ENCODE measurements around the gene ZBTB5. TPM values are rescaled to one million over a fixed set of nuclear protein-coding genes. Genes with fewer than 3 reads are reported as not detected.

Gene ZBTB5
- total RNA-seq, 1 experiment from 2014 or later, result 5.8 TPM

GRCh38 chr9:37412431-37413151 is 52.7 kb downstream of the ZBTB5 start:
- Histone ChIP-seq H3K79me2 (ENCODE audit: low read length) (no peaks in the 10 kb centered on the region), H3K4me3 (ENCODE audit: low read length) (no peak overlapping the region), H3K36me3 (ENCODE audit: low read depth, low read length) (no peaks in the 10 kb centered on the region), H3K9ac (ENCODE audit: low read length) (no peak overlapping the region), H3K4me2 (ENCODE audit: low read length) (no peak overlapping the region), H3K9me2 (replicated peaks; ENCODE audit: low read length) (no peaks in the 10 kb centered on the region), H3K9me3 (ENCODE audit: low read length) (no peaks in the 10 kb centered on the region), H3K27me3 (ENCODE audit: low read length) (no peaks in the 10 kb centered on the region), H4K20me1 (ENCODE audit: low read length) (no peaks in the 10 kb centered on the region), H3K4me1 (ENCODE audit: insufficient read depth, low read length) (no peaks in the 10 kb centered on the region), H3F3A (ENCODE audit: low read length, unreplicated experiment) (no peaks in the 10 kb centered on the region), H3K27ac (ENCODE audit: low read length) (no peak overlapping the region), H2AFZ (ENCODE audit: low read length) (no peak overlapping the region)
- no peak for ATAC-seq
- BruUV-seq (replicated peaks), result no TSS peak
- no peak for DNase-seq
- POLR2A ChIA-PET (ENCODE audit: unreplicated experiment), result no interaction called here
- CTCF ChIA-PET, result interaction anchor here (0.6 kb wide), 1 partner anchor 151 kb away, joined by 3 read pairs; no protein-coding TSS in a partner anchor
- TF ChIP-seq CTCF (conservative IDR thresholded peaks at IDR 0.05; ENCODE audit: low read depth, low read length) (no peak), EZH2 (IDR thresholded peaks at IDR 0.05; ENCODE audit: low read length, unreplicated experiment) (no peak), EZH2phosphoT487 (IDR thresholded peaks at IDR 0.05; ENCODE audit: borderline replicate concordance, low read length) (no peak)
- intact Hi-C loops (cut with micrococcal nuclease), result no loop called here

GRCh38 chr9:37410969-37411785 is 54.1 kb downstream of the ZBTB5 start:
- H3K9ac ChIP-seq (ENCODE audit: low read length), result no peak overlapping the region
- ATAC-seq, result peak; percentile 19; the same call in 1 of the 2 replicates
- DNase-seq, result no peak
- H3K79me2 ChIP-seq (ENCODE audit: low read length), result no peaks in the 10 kb centered on the region
- intact Hi-C loops (cut with micrococcal nuclease), result no loop called here
- no peaks in the 10 kb centered on the region for H3K36me3 ChIP-seq (ENCODE audit: low read depth, low read length)
- no peak overlapping the region for H2AFZ ChIP-seq (ENCODE audit: low read length)
- CTCF ChIA-PET, result interaction anchor here (0.6 kb wide), 1 partner anchor 500 kb away, joined by 3 read pairs; no protein-coding TSS in a partner anchor
- H3K27ac ChIP-seq (ENCODE audit: low read length), result no peak overlapping the region
- H3F3A ChIP-seq (ENCODE audit: low read length, unreplicated experiment), result no peaks in the 10 kb centered on the region
- H3K9me3 ChIP-seq (ENCODE audit: low read length), result no peaks in the 10 kb centered on the region
- H3K4me1 ChIP-seq (ENCODE audit: insufficient read depth, low read length), result no peaks in the 10 kb centered on the region
- POLR2A ChIA-PET (ENCODE audit: unreplicated experiment), result interaction anchor here (0.6 kb wide), 2 partner anchors 40 to 329 kb away, joined by 3 to 12 read pairs; no protein-coding TSS in a partner anchor
- H3K4me3 ChIP-seq (ENCODE audit: low read length), result no peak overlapping the region
- TF ChIP-seq CTCF (conservative IDR thresholded peaks at IDR 0.05; ENCODE audit: low read depth, low read length), result peak; percentile 49
- TF ChIP-seq EZH2 (IDR thresholded peaks at IDR 0.05; ENCODE audit: low read length, unreplicated experiment), result no peak
- TF ChIP-seq EZH2phosphoT487 (IDR thresholded peaks at IDR 0.05; ENCODE audit: borderline replicate concordance, low read length), result no peak
- no peaks in the 10 kb centered on the region for H3K9me2 ChIP-seq (replicated peaks; ENCODE audit: low read length)
- BruUV-seq (replicated peaks), result no TSS peak
- no peaks in the 10 kb centered on the region for H4K20me1 ChIP-seq (ENCODE audit: low read length)
- no peaks in the 10 kb centered on the region for H3K27me3 ChIP-seq (ENCODE audit: low read length)
- H3K4me2 ChIP-seq (ENCODE audit: low read length), result no peak overlapping the region

All from PC-3 (cell line).